Measurements from ENCODE around the gene IZUMO1. TPM values are rescaled to one million over a fixed set of nuclear protein-coding genes. Genes with fewer than 3 reads are reported as not detected.

IZUMO1 gene
- 1.7 and 1.8 TPM in 2 replicates for total RNA-seq (2021; fragmentation: NEBNext Ultra II Directional; extraction: Animal tissue kit (Norgen Biotek cat#: 25700))
- polyA plus RNA-seq (2011; rRNA removed) = 0.33 and 0.46 TPM in 2 replicates
- polyA plus RNA-seq (2011; cell fraction: cytosol; rRNA removed) = 1.2 TPM
- 4.8 TPM for polyA plus RNA-seq (2011; cell fraction: nucleus; rRNA removed)
- 0.73 to 1.3 TPM (median 1.0 TPM) in 4 replicates for polyA plus RNA-seq (2012, experiment 1 of 2)
- polyA plus RNA-seq (2012, experiment 2 of 2) = 0.26 TPM
- polyA plus RNA-seq (2013, experiment 1 of 2) = 0.73 TPM
- polyA plus RNA-seq (2013, experiment 2 of 2) = 0.35 TPM
- polyA minus RNA-seq (2011; rRNA and poly(A)+ RNA removed) = 0.56 and 1.0 TPM in 2 replicates
- polyA minus RNA-seq (2011; cell fraction: cytosol; rRNA and poly(A)+ RNA removed) = 0.51 TPM
- polyA minus RNA-seq (2011; cell fraction: nucleus; rRNA and poly(A)+ RNA removed) = 4.8 TPM
- long read RNA-seq, experiment 1 = 0 reads
- long read RNA-seq, experiment 2, partial matches to known transcripts = 1 of 1 reads
- long read RNA-seq, experiment 2, other reads (novel, unspliced or antisense) = 0 of 1 reads

DNA sequence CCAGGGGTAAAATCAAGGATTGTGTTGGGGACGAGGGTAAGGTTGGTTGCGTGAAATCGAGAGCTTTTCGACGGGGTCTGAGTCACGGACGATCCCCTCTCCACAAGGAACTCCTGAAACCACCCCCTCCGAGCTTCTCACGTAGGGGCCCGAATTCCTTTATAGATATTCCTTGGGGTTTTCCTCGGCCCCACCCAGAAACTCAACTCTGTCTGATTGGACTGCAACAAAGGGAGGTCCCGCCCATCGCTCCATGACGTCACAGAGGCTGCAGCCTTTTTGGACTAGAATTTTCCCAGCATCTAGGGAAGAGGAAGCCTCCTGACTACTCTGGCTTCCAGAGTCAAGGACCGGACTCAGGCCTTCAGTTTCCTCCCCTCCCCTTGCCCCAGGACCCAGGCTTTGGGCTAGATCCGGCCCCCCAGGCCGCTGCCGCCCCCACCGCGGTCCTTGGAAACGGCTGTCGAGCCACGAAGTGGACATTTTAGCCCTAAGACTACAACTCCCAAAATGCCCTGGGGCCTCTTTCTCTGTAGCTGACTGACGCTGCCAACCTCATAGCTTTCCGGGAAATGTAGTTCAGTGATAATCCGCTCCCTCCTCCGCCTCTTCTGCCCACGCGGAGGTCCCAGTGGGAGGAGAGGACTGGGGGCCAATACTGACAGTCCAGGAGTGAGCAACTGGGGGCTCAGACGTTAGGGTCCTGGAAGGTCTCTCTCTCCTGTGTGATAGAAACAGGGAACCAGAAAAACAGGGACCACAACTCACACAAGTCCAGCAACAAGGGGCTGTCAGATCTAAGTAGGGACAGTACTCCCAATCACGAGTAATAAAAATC, at the start of gene IZUMO1:
Gene IZUMO1 (minus strand): TSS at position 172 of the 838 bp plus-strand sequence. CDS start 1,050 bp downstream, outside the sequence.
- Histone ChIP-seq H2BK20ac (ENCODE audit: low read length) (no peak within 1 kb of the TSS), H2BK12ac (ENCODE audit: low read depth, low read length) (peak within 1 kb of the TSS; percentile 80), H3K79me1 (ENCODE audit: low read depth, low read length) (peaks cover 14% of the 10 kb centered on the region), H4K8ac (ENCODE audit: extremely low read depth, insufficient read depth, low read length) (peak within 1 kb of the TSS; percentile 41; the same call in 1 of the 2 replicates), H3K4me2 (ENCODE audit: insufficient read depth in 1 of 2, low read depth in 2 of 2, low read length in 2 of 2) (peak within 1 kb of the TSS; percentile 73 to 78), H3K79me2 (ENCODE audit: control insufficient read depth in 1 of 2, insufficient read depth in 2 of 2, low read length in 2 of 2) (peaks cover 3 to 23% of the 10 kb centered on the region in 2 experiments; a peak in 3 of 4 replicates), H3K56ac (replicated peaks; ENCODE audit: insufficient read length, low read depth, low read length) (no peak within 1 kb of the TSS), H3K23me2 (ENCODE audit: low read depth, low read length) (peaks cover 6% of the 10 kb centered on the region; the same call in 1 of the 2 replicates), H2AFZ (ENCODE audit: low read length) (no peak within 1 kb of the TSS), H3K27me3 (replicated peaks in 1 of 4; ENCODE audit: control insufficient read depth in 3 of 4, extremely low read depth in 1 of 4, insufficient read depth in 3 of 4, low read length in 3 of 4) (no peaks in the 10 kb centered on the region), H2AK5ac (ENCODE audit: low read depth, low read length) (peak within 1 kb of the TSS; percentile 93; the same call in 1 of the 2 replicates), H3K27ac (ENCODE audit: low read depth, low read length) (peak within 1 kb of the TSS; percentile 66; the same call in 1 of the 2 replicates), H2BK120ac (replicated peaks; ENCODE audit: low read depth, low read length) (peak within 1 kb of the TSS; percentile 3), H3K9me3 (ENCODE audit: insufficient read depth in 2 of 2, low read depth in 1 of 2, low read length in 1 of 2) (no peaks in the 10 kb centered on the region), H3K4me3 (ENCODE audit: extremely low read depth in 1 of 4, insufficient read depth in 2 of 4, low read depth in 3 of 4, low read length in 4 of 4) (peak within 1 kb of the TSS; percentile 57 to 73 (median 61)), H2BK15ac (ENCODE audit: low read length) (0 out of 2 replicates have a peak within 1 kb of the TSS, but pooled peaks have one; percentile 8), H3K4ac (replicated peaks; ENCODE audit: insufficient read length, low read depth, low read length) (peak within 1 kb of the TSS; percentile 10), H3K18ac (ENCODE audit: extremely low read depth, low read length) (peak within 1 kb of the TSS; percentile 78; the same call in 1 of the 2 replicates), H3K9ac (replicated peaks in 1 of 4; ENCODE audit: extremely low read depth in 1 of 4, low read depth in 3 of 4, low read length in 3 of 4) (peak within 1 kb of the TSS in 3 of 4 experiments; percentile 22 to 35 (median 31); a peak in 3 of 7 replicates), H3K4me1 (replicated peaks in 1 of 4; ENCODE audit: control insufficient read depth in 3 of 4, insufficient read depth in 4 of 4, low read length in 3 of 4) (peaks cover 4 to 6% (median 5%) of the 10 kb centered on the region in 4 experiments), H2BK5ac (ENCODE audit: low read depth, low read length) (peak within 1 kb of the TSS; percentile 75), H3K36me3 (ENCODE audit: control insufficient read depth in 2 of 4, insufficient read depth in 4 of 4, low read length in 3 of 4) (peaks cover 11 to 30% (median 15%) of the 10 kb centered on the region in 4 experiments), H4K5ac (ENCODE audit: insufficient read length, low read depth, low read length) (peak within 1 kb of the TSS; percentile 59), H3K14ac (ENCODE audit: insufficient read length) (no peak within 1 kb of the TSS), H4K20me1 (replicated peaks in 1 of 2; ENCODE audit: control insufficient read depth in 1 of 2, insufficient read depth in 2 of 2, low read length in 2 of 2) (peaks cover 3 to 7% of the 10 kb centered on the region in 2 experiments), H3K23ac (ENCODE audit: insufficient read length) (no peak within 1 kb of the TSS), H4K91ac (replicated peaks; ENCODE audit: insufficient read length, low read length) (no peak within 1 kb of the TSS)
- WGBS, 2 experiments (ENCODE audit: extremely low coverage in 1 of 2, insufficient coverage in 1 of 2, insufficient read length in 1 of 2, insufficient replicate concordance in 2 of 2, low coverage in 1 of 2, low lambda C conversion rate in 2 of 2, missing lambda C conversion rate in 1 of 2) = 5% methylated on average over 31 of the region's 31 CpGs; no CpG with 5 or more reads in 1 of the 2 experiments
- FAIRE-seq (no peak), DNase-seq (ENCODE audit: low read depth in 1 of 2, low spot score in 2 of 2) (peak in 1 of 2 experiments; percentile 97)
- CTCF ChIA-PET (ENCODE audit: partially characterized antibody) = interaction anchor here (1.1 to 1.2 kb wide), 2 partner anchors 34 to 36 kb away, joined by 3 read pairs; no protein-coding TSS in a partner anchor
- POLR2A ChIA-PET (ENCODE audit: partially characterized antibody) = interaction anchor here (0.8 to 5.6 kb wide), 17 partner anchors 8 to 145 kb away, joined by 3 to 30 read pairs (median 5); partner anchors contain the start of genes CA11 and FUT2
- TF ChIP-seq KDM4A (IDR thresholded peaks at IDR 0.05; ENCODE audit: low read depth, low read length, severe bottlenecking) (no peak), POLR2A (IDR thresholded peaks at IDR 0.05; ENCODE audit: control extremely low read depth in 1 of 2, low read depth in 2 of 2, low read length in 2 of 2) (peak in 1 of 2 experiments; percentile 77; a peak in 2 of 3 replicates), SAP30 (IDR thresholded peaks at IDR 0.05; ENCODE audit: insufficient read depth, insufficient replicate concordance, low read length) (no peak), ZNF274 (IDR thresholded peaks at IDR 0.05; ENCODE audit: borderline replicate concordance, extremely low read depth, low read length) (no peak), BACH1 (IDR thresholded peaks at IDR 0.05; ENCODE audit: low read length) (no peak)
- TF ChIP-seq, protein P1, sequence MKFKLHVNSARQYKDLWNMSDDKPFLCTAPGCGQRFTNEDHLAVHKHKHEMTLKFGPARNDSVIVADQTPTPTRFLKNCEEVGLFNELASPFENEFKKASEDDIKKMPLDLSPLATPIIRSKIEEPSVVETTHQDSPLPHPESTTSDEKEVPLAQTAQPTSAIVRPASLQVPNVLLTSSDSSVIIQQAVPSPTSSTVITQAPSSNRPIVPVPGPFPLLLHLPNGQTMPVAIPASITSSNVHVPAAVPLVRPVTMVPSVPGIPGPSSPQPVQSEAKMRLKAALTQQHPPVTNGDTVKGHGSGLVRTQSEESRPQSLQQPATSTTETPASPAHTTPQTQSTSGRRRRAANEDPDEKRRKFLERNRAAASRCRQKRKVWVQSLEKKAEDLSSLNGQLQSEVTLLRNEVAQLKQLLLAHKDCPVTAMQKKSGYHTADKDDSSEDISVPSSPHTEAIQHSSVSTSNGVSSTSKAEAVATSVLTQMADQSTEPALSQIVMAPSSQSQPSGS (IDR thresholded peaks at IDR 0.05; ENCODE audit: low read length) = peak; percentile 53; the same call in 1 of the 2 replicates
